Stomach (tissue), 4 donors: ENCODE results near the gene PALD1.

Experiments
- EP300 ChIP-seq: sonication (generic); formaldehyde crosslinking; IDR thresholded peaks from one replicate; pipeline ENCODE4 v1.6.1; 2017; ENCODE audit warnings: antibody characterized with exemption
- POLR2A ChIP-seq, 4 donors: fragments of 450-650 bp; IDR thresholded peaks; one replicate each; pipeline ENCODE4 v1.6.1; 2016; ENCODE audit warnings: antibody characterized with exemption in 4 of 4, control low read depth in 2 of 4, mild to moderate bottlenecking in 1 of 4, moderate library complexity in 1 of 4
- POLR2AphosphoS5 ChIP-seq, 3 donors: sonication (generic); formaldehyde crosslinking; IDR thresholded peaks; one replicate each; pipeline ENCODE4 v1.6.1; 2016; ENCODE audit warnings: antibody characterized with exemption in 3 of 3
- TF ChIP-seq, protein P1 (sequence below), 7 experiments: fragments of 450-650 bp in 4 of 7; fragments of 200-600 bp in 3 of 7; sonication (generic) in 3 of 7; IDR thresholded peaks; one replicate each; pipeline ENCODE4 v1.5.1; 2016 to 2019; ENCODE audit warnings: antibody characterized with exemption in 7 of 7, control low read depth in 2 of 7, mild to moderate bottlenecking in 1 of 7

DNA sequence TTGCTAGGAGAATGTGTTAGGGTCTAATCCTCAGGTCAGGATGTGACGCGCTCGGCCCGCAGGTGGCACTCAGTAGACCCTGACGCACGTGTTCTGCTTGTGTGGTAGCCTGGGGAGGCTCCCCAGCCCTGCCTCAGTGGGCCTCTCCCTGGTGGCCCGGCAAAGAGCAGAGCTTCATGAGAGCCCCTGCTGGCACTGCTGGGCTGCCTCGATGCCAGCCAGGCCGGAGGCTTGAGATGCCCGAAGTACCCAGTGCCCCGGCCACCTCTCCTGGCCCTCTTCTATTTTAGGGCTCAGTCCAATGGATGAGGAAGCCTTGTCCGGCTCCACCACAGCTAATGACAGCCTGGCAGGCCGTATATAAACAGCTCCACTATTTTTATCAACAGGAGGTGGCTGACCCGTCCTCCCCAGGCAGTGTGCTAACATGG, 82.0 kb downstream of the PALD1 start:
- TF ChIP-seq, protein P1, sequence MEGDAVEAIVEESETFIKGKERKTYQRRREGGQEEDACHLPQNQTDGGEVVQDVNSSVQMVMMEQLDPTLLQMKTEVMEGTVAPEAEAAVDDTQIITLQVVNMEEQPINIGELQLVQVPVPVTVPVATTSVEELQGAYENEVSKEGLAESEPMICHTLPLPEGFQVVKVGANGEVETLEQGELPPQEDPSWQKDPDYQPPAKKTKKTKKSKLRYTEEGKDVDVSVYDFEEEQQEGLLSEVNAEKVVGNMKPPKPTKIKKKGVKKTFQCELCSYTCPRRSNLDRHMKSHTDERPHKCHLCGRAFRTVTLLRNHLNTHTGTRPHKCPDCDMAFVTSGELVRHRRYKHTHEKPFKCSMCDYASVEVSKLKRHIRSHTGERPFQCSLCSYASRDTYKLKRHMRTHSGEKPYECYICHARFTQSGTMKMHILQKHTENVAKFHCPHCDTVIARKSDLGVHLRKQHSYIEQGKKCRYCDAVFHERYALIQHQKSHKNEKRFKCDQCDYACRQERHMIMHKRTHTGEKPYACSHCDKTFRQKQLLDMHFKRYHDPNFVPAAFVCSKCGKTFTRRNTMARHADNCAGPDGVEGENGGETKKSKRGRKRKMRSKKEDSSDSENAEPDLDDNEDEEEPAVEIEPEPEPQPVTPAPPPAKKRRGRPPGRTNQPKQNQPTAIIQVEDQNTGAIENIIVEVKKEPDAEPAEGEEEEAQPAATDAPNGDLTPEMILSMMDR (IDR thresholded peaks at IDR 0.05), result no peak
- TF ChIP-seq POLR2A (IDR thresholded peaks at IDR 0.05) (no peak), EP300 (no peak), POLR2AphosphoS5 (IDR thresholded peaks at IDR 0.05) (no peak)
